ENCODE results near the gene MOB2. TPM values are rescaled to one million over a fixed set of nuclear protein-coding genes. Genes with fewer than 3 reads are reported as not detected.

MOB2 gene
- polyA plus RNA-seq, 3 donors = 22.1 to 44.1 (median 22.5) TPM

GRCh38 chr11:1422981-1423380 is 63.6 kb downstream of the MOB2 start:
- H3K9me3 Mint-ChIP-seq = peaks cover 17 to 29% (median 23%) of the 10 kb centered on the region in 7 donors
- WGBS (ENCODE audit: insufficient coverage) = 87% methylated on average over 3 of the region's 15 CpGs
- H3K4me1 ChIP-seq (ENCODE audit: control insufficient read depth in 1 of 2, insufficient read depth in 2 of 2, low read length in 2 of 2) = no peaks in the 10 kb centered on the region
- no peaks in the 10 kb centered on the region for H3K36me3 Mint-ChIP-seq
- no peak overlapping the region for H3K9ac ChIP-seq (ENCODE audit: insufficient read depth, low read length, poor library complexity, severe bottlenecking)
- H3K27me3 Mint-ChIP-seq (ENCODE audit: low read depth in 3 of 3) = peaks cover 0 to 4% (median 1%) of the 10 kb centered on the region in 3 donors
- no peak for TF ChIP-seq CTCF (IDR thresholded peaks at IDR 0.05)
- DNase-seq = no peak
- H3K4me1 Mint-ChIP-seq = no peaks in the 10 kb centered on the region
- H3K4me2 ChIP-seq (replicated peaks; ENCODE audit: extremely low read depth, low read length, poor library complexity, severe bottlenecking) = no peak overlapping the region
- H3K79me2 ChIP-seq (ENCODE audit: insufficient read depth, low read length) = no peaks in the 10 kb centered on the region
- H3K27me3 ChIP-seq (ENCODE audit: control insufficient read depth in 2 of 2, insufficient read depth in 2 of 2, low read length in 2 of 2) = no peaks in the 10 kb centered on the region
- intact Hi-C loops (cut with micrococcal nuclease) = no loop called here
- no peaks in the 10 kb centered on the region for H4K20me1 ChIP-seq (ENCODE audit: insufficient read depth, low read length)
- no peak overlapping the region for H3K27ac Mint-ChIP-seq
- peaks cover 20 to 29% of the 10 kb centered on the region in 2 donors for H3K9me3 ChIP-seq (replicated peaks in 1 of 2; ENCODE audit: control insufficient read depth in 1 of 2, insufficient read depth in 1 of 2, low read length in 2 of 2)
- H2AFZ ChIP-seq (ENCODE audit: insufficient read depth, low read depth, low read length, poor library complexity, severe bottlenecking) = no peak overlapping the region
- H3K36me3 ChIP-seq (replicated peaks in 1 of 2; ENCODE audit: control insufficient read depth in 1 of 2, insufficient read depth in 2 of 2, low read length in 2 of 2) = no peaks in the 10 kb centered on the region
- no peak overlapping the region for H3K4me3 ChIP-seq (replicated peaks in 1 of 3; ENCODE audit: low read depth in 2 of 3, low read length in 3 of 3)
- no peak overlapping the region for H3K27ac ChIP-seq (ENCODE audit: low read depth in 1 of 2, low read length in 2 of 2)
- H3K4me3 Mint-ChIP-seq = no peak overlapping the region

GRCh38 chr11:1422481-1422880 is 64.1 kb downstream of the MOB2 start:
- Histone ChIP-seq H3K4me1 (ENCODE audit: control insufficient read depth in 1 of 2, insufficient read depth in 2 of 2, low read length in 2 of 2) (no peaks in the 10 kb centered on the region), H3K79me2 (ENCODE audit: insufficient read depth, low read length) (no peaks in the 10 kb centered on the region), H3K9ac (ENCODE audit: insufficient read depth, low read length, poor library complexity, severe bottlenecking) (no peak overlapping the region), H2AFZ (ENCODE audit: insufficient read depth, low read depth, low read length, poor library complexity, severe bottlenecking) (no peak overlapping the region), H3K36me3 (replicated peaks in 1 of 2; ENCODE audit: control insufficient read depth in 1 of 2, insufficient read depth in 2 of 2, low read length in 2 of 2) (no peaks in the 10 kb centered on the region), H4K20me1 (ENCODE audit: insufficient read depth, low read length) (no peaks in the 10 kb centered on the region), H3K27me3 (ENCODE audit: control insufficient read depth in 2 of 2, insufficient read depth in 2 of 2, low read length in 2 of 2) (no peaks in the 10 kb centered on the region), H3K9me3 (replicated peaks in 1 of 2; ENCODE audit: control insufficient read depth in 1 of 2, insufficient read depth in 1 of 2, low read length in 2 of 2) (peaks cover 22 to 34% of the 10 kb centered on the region in 2 donors), H3K27ac (ENCODE audit: low read depth in 1 of 2, low read length in 2 of 2) (no peak overlapping the region), H3K4me3 (replicated peaks in 1 of 3; ENCODE audit: low read depth in 2 of 3, low read length in 3 of 3) (no peak overlapping the region), H3K4me2 (replicated peaks; ENCODE audit: extremely low read depth, low read length, poor library complexity, severe bottlenecking) (no peak overlapping the region)
- DNase-seq = no peak
- Mint-ChIP-seq H3K4me3 (no peak overlapping the region), H3K36me3 (no peaks in the 10 kb centered on the region), H3K27ac (no peak overlapping the region), H3K9me3 (peaks cover 17 to 33% (median 24%) of the 10 kb centered on the region in 7 donors), H3K27me3 (ENCODE audit: low read depth in 3 of 3) (peaks cover 0 to 4% (median 1%) of the 10 kb centered on the region in 3 donors), H3K4me1 (no peaks in the 10 kb centered on the region)
- WGBS (ENCODE audit: insufficient coverage) = 69% methylated on average over 5 of the region's 9 CpGs
- intact Hi-C loops (cut with micrococcal nuclease) = no loop called here
- TF ChIP-seq CTCF (IDR thresholded peaks at IDR 0.05) = no peak

Data from CD14-positive monocyte (primary cell).